WTC11 (cell line): ENCODE measurements around the gene EMX2. TPM values are rescaled to one million over a fixed set of nuclear protein-coding genes. Genes with fewer than 3 reads are reported as not detected.

ENCODE experiments used
- ATAC-seq: fragments of 200-7000 bp; cut with Tn5 transposase; 2 replicates; pipeline ENCODE4 v1.10.0; 2021; ENCODE audit warnings: mild to moderate bottlenecking, moderate library complexity
- CTCF ChIA-PET: fragments of 300-600 bp; sonication (Branson Sonifier 250); formaldehyde crosslinking; loops from one replicate; lab custom pipeline; 2021; ENCODE audit warnings: antibody characterized with exemption; lab: Charles Lee
- POLR2A ChIA-PET: fragments of 350-600 bp; sonication (Branson Sonifier 250); formaldehyde crosslinking; loops from one replicate; lab custom pipeline; 2021; ENCODE audit warnings: antibody characterized with exemption; lab: Charles Lee
- DNase-seq: peaks from one replicate; pipeline ENCODE4 v3.0.0; 2021; ENCODE audit warnings: low spot score
- H3K27ac Mint-ChIP-seq: 2 replicates; pipeline ENCODE4 v1.8.0; 2021; ENCODE audit warnings: mixed read lengths
- H3K27me3 Mint-ChIP-seq: 2 replicates; pipeline ENCODE4 v1.8.0; 2021; ENCODE audit warnings: low read depth, mild to moderate bottlenecking, moderate library complexity, mixed read lengths
- H3K36me3 Mint-ChIP-seq: 2 replicates; pipeline ENCODE4 v1.8.0; 2021; ENCODE audit warnings: mixed read lengths
- H3K4me1 Mint-ChIP-seq: 2 replicates; pipeline ENCODE4 v1.8.0; 2022; ENCODE audit warnings: mixed read lengths
- H3K4me3 Mint-ChIP-seq: 2 replicates; pipeline ENCODE4 v1.8.0; 2021; ENCODE audit warnings: mild to moderate bottlenecking, moderate library complexity, mixed read lengths
- H3K9me3 Mint-ChIP-seq: 2 replicates; pipeline ENCODE4 v1.8.0; 2021; ENCODE audit warnings: mixed read lengths
- EMX1 ChIP-seq: fragments of 250-450 bp; sonication (Bioruptor Pico); IDR thresholded peaks from 2 replicates; pipeline ENCODE4 v1.8.0; 2021; ENCODE audit warnings: mild to moderate bottlenecking
- GABPB1 ChIP-seq: sonication (generic); formaldehyde crosslinking; IDR thresholded peaks from 2 replicates; pipeline ENCODE4 v1.8.1; 2023; ENCODE audit warnings: mild to moderate bottlenecking, missing genetic modification reagents
- NFYB ChIP-seq: sonication (generic); formaldehyde crosslinking; conservative IDR thresholded peaks from 2 replicates; pipeline ENCODE4 v1.8.0; 2022; ENCODE audit warnings: low read depth, missing genetic modification reagents
- RORB ChIP-seq: fragments of 250-450 bp; sonication (Bioruptor Pico); IDR thresholded peaks from 2 replicates; pipeline ENCODE4 v1.9.0; 2021; ENCODE audit warnings: mild to moderate bottlenecking
- SP1 ChIP-seq: sonication (generic); formaldehyde crosslinking; conservative IDR thresholded peaks from 2 replicates; pipeline ENCODE4 v1.8.1; 2022; ENCODE audit warnings: missing genetic modification reagents
- total RNA-seq: library from RNA; stranded (reverse); gene quantifications from 3 replicates; pipeline ENCODE4 v1.2.3, GENCODE V29; 2021
- TF ChIP-seq, protein P1 (sequence below): fragments of 200-600 bp; IDR thresholded peaks from 2 replicates; pipeline ENCODE4 v1.8.0; 2022; ENCODE audit warnings: antibody characterized with exemption
- TF ChIP-seq, protein P2 (sequence below): sonication (generic); formaldehyde crosslinking; IDR thresholded peaks from 2 replicates; pipeline ENCODE4 v1.8.1; 2023; ENCODE audit warnings: mild to moderate bottlenecking, missing genetic modification reagents
- TF ChIP-seq, protein P3 (sequence below): sonication (generic); formaldehyde crosslinking; IDR thresholded peaks from 2 replicates; pipeline ENCODE4 v1.8.0; 2023; ENCODE audit warnings: missing genetic modification reagents
- TF ChIP-seq, protein P4 (sequence below): sonication (generic); formaldehyde crosslinking; IDR thresholded peaks from 2 replicates; pipeline ENCODE4 v1.8.1; 2022; ENCODE audit warnings: low read depth, mild to moderate bottlenecking, moderate library complexity, missing genetic modification reagents, borderline replicate concordance
- TF ChIP-seq, protein P5 (sequence below): fragments of 250-450 bp; sonication (Bioruptor Pico); IDR thresholded peaks from 2 replicates; pipeline ENCODE4 v1.8.0; 2021; ENCODE audit warnings: mild to moderate bottlenecking
- TF ChIP-seq, protein P6 (sequence below): sonication (generic); formaldehyde crosslinking; IDR thresholded peaks from 2 replicates; pipeline ENCODE4 v1.8.0; 2022; ENCODE audit warnings: mild to moderate bottlenecking, missing genetic modification reagents
- TF ChIP-seq, protein P7 (sequence below): sonication (generic); formaldehyde crosslinking; IDR thresholded peaks from 2 replicates; pipeline ENCODE4 v1.8.1; 2023; ENCODE audit warnings: mild to moderate bottlenecking, missing genetic modification reagents
- TF ChIP-seq, protein P8 (sequence below): fragments of 250-450 bp; sonication (Bioruptor Pico); IDR thresholded peaks from 2 replicates; pipeline ENCODE4 v1.9.0; 2021; ENCODE audit warnings: moderate library complexity, mild to moderate bottlenecking, inconsistent platforms, borderline replicate concordance

EMX2 gene
- total RNA-seq, 1 experiment from 2014 or later, result not detected

DNA sequence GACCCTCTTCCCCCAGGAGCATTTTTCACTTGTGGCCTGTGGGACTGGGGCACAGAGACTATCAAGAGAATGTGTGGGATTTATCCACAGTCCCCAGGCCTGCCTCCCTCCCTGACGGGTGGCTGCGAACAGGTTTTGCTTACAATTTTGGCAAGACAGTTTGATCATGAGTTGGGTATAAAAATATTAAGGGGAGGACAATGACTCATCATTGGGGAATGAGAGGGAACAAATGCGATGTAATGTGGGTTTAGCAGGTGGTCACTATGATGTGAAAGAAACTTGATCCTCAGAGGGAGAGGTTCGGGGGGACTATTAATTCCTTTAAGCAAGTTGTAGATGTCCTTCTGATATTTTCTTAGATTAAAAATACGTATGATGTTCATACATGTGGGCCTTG lies 52.2 kb downstream of the EMX2 start:
- no peak for TF ChIP-seq RORB (CRISPR knock-in tag)
- TF ChIP-seq EMX1 (CRISPR knock-in tag), result no peak
- Mint-ChIP-seq H3K9me3 (no peaks in the 10 kb centered on the region), H3K4me1 (peaks cover 10% of the 10 kb centered on the region), H3K27ac (no peak overlapping the region), H3K4me3 (no peak overlapping the region), H3K36me3 (no peaks in the 10 kb centered on the region), H3K27me3 (no peaks in the 10 kb centered on the region; the same call in 1 of the 2 replicates)
- ATAC-seq (no peak), DNase-seq (no peak)
- CTCF ChIA-PET, result no interaction called here
- POLR2A ChIA-PET, result no interaction called here

DNA sequence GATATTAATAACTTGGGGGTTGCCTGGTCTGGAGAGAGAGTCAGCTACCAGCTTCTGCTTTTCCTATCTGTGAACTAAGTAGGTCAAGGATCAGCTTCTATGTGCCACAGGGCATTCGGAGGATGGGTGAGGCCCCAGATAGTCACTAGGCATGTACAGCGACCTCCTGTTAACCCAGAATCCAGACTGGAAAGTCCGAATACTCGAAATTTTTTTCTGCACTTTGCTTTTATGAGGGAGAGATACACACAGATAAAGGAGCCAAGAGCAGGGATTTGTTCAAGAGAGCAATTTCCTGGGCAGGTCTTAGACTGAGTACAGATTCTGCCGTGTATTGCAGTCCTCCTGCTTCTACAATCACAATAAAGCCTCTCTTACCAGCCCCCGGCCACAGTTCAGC lies 54.2 kb downstream of the EMX2 start:
- CTCF ChIA-PET, result no interaction called here
- ATAC-seq (no peak), DNase-seq (no peak)
- Mint-ChIP-seq H3K36me3 (no peaks in the 10 kb centered on the region), H3K9me3 (peaks cover under 1% of the 10 kb centered on the region), H3K27ac (no peak overlapping the region), H3K4me1 (peaks cover 10% of the 10 kb centered on the region), H3K27me3 (no peaks in the 10 kb centered on the region; the same call in 1 of the 2 replicates), H3K4me3 (no peak overlapping the region)
- POLR2A ChIA-PET, result no interaction called here
- TF ChIP-seq GABPB1 (CRISPR knock-in tag), result no peak
- TF ChIP-seq SP1 (CRISPR knock-in tag), result no peak
- TF ChIP-seq, protein P1, sequence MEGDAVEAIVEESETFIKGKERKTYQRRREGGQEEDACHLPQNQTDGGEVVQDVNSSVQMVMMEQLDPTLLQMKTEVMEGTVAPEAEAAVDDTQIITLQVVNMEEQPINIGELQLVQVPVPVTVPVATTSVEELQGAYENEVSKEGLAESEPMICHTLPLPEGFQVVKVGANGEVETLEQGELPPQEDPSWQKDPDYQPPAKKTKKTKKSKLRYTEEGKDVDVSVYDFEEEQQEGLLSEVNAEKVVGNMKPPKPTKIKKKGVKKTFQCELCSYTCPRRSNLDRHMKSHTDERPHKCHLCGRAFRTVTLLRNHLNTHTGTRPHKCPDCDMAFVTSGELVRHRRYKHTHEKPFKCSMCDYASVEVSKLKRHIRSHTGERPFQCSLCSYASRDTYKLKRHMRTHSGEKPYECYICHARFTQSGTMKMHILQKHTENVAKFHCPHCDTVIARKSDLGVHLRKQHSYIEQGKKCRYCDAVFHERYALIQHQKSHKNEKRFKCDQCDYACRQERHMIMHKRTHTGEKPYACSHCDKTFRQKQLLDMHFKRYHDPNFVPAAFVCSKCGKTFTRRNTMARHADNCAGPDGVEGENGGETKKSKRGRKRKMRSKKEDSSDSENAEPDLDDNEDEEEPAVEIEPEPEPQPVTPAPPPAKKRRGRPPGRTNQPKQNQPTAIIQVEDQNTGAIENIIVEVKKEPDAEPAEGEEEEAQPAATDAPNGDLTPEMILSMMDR, result no peak
- TF ChIP-seq, protein P2, sequence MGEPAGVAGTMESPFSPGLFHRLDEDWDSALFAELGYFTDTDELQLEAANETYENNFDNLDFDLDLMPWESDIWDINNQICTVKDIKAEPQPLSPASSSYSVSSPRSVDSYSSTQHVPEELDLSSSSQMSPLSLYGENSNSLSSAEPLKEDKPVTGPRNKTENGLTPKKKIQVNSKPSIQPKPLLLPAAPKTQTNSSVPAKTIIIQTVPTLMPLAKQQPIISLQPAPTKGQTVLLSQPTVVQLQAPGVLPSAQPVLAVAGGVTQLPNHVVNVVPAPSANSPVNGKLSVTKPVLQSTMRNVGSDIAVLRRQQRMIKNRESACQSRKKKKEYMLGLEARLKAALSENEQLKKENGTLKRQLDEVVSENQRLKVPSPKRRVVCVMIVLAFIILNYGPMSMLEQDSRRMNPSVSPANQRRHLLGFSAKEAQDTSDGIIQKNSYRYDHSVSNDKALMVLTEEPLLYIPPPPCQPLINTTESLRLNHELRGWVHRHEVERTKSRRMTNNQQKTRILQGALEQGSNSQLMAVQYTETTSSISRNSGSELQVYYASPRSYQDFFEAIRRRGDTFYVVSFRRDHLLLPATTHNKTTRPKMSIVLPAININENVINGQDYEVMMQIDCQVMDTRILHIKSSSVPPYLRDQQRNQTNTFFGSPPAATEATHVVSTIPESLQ (CRISPR knock-in tag), result no peak
- TF ChIP-seq, protein P3, sequence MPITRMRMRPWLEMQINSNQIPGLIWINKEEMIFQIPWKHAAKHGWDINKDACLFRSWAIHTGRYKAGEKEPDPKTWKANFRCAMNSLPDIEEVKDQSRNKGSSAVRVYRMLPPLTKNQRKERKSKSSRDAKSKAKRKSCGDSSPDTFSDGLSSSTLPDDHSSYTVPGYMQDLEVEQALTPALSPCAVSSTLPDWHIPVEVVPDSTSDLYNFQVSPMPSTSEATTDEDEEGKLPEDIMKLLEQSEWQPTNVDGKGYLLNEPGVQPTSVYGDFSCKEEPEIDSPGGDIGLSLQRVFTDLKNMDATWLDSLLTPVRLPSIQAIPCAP, result no peak
- TF ChIP-seq, protein P4, sequence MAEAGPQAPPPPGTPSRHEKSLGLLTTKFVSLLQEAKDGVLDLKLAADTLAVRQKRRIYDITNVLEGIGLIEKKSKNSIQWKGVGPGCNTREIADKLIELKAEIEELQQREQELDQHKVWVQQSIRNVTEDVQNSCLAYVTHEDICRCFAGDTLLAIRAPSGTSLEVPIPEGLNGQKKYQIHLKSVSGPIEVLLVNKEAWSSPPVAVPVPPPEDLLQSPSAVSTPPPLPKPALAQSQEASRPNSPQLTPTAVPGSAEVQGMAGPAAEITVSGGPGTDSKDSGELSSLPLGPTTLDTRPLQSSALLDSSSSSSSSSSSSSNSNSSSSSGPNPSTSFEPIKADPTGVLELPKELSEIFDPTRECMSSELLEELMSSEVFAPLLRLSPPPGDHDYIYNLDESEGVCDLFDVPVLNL (CRISPR knock-in tag), result no peak
- TF ChIP-seq, protein P5, sequence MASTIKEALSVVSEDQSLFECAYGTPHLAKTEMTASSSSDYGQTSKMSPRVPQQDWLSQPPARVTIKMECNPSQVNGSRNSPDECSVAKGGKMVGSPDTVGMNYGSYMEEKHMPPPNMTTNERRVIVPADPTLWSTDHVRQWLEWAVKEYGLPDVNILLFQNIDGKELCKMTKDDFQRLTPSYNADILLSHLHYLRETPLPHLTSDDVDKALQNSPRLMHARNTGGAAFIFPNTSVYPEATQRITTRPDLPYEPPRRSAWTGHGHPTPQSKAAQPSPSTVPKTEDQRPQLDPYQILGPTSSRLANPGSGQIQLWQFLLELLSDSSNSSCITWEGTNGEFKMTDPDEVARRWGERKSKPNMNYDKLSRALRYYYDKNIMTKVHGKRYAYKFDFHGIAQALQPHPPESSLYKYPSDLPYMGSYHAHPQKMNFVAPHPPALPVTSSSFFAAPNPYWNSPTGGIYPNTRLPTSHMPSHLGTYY, result no peak
- TF ChIP-seq, protein P6, sequence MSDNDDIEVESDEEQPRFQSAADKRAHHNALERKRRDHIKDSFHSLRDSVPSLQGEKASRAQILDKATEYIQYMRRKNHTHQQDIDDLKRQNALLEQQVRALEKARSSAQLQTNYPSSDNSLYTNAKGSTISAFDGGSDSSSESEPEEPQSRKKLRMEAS (CRISPR knock-in tag), result no peak
- TF ChIP-seq NFYB (CRISPR knock-in tag), result no peak
- TF ChIP-seq, protein P7, sequence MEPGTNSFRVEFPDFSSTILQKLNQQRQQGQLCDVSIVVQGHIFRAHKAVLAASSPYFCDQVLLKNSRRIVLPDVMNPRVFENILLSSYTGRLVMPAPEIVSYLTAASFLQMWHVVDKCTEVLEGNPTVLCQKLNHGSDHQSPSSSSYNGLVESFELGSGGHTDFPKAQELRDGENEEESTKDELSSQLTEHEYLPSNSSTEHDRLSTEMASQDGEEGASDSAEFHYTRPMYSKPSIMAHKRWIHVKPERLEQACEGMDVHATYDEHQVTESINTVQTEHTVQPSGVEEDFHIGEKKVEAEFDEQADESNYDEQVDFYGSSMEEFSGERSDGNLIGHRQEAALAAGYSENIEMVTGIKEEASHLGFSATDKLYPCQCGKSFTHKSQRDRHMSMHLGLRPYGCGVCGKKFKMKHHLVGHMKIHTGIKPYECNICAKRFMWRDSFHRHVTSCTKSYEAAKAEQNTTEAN (CRISPR knock-in tag), result no peak
- TF ChIP-seq, protein P8, sequence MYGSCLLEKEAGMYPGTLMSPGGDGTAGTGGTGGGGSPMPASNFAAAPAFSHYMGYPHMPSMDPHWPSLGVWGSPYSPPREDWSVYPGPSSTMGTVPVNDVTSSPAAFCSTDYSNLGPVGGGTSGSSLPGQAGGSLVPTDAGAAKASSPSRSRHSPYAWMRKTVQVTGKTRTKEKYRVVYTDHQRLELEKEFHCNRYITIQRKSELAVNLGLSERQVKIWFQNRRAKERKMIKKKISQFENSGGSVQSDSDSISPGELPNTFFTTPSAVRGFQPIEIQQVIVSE (CRISPR knock-in tag), result no peak
